Hepatocyte (in vitro differentiated cells): Measurements from ENCODE around the gene LDB1. TPM values are rescaled to one million over a fixed set of nuclear protein-coding genes. Genes with fewer than 3 reads are reported as not detected.

Experiments used
- DNase-seq: peaks from one replicate; pipeline ENCODE4 v3.0.0-alpha.2; 2016; ENCODE audit warnings: low spot score
- H2AFZ ChIP-seq: fragments of 200-600 bp; sonication (generic); 2 replicates; pipeline ENCODE4 v1.6.0; 2016; ENCODE audit warnings: antibody characterized with exemption, mild to moderate bottlenecking
- H3K27ac ChIP-seq: fragments of 200-600 bp; sonication (generic); 2 replicates; pipeline ENCODE4 v1.5.1; 2016; ENCODE audit warnings: mild to moderate bottlenecking
- H3K27me3 ChIP-seq: fragments of 200-600 bp; sonication (generic); 2 replicates; pipeline ENCODE4 v1.6.1; 2016
- H3K36me3 ChIP-seq: fragments of 200-600 bp; sonication (generic); replicated peaks from 2 replicates; pipeline ENCODE4 v1.5.1; 2016; ENCODE audit warnings: low read depth; ENCODE audit not compliant: insufficient read depth
- H3K4me1 ChIP-seq: fragments of 200-600 bp; sonication (generic); 2 replicates; pipeline ENCODE4 v1.5.1; 2016; ENCODE audit warnings: mild to moderate bottlenecking, moderate library complexity; ENCODE audit not compliant: insufficient read depth
- H3K4me2 ChIP-seq: fragments of 200-600 bp; sonication (generic); 2 replicates; pipeline ENCODE4 v1.6.0; 2016
- H3K4me3 ChIP-seq: fragments of 200-600 bp; sonication (generic); 2 replicates; pipeline ENCODE4 v1.5.1; 2016; ENCODE audit warnings: mild to moderate bottlenecking
- H3K79me2 ChIP-seq: fragments of 200-600 bp; sonication (generic); 2 replicates; pipeline ENCODE4 v1.6.0; 2017; ENCODE audit warnings: mild to moderate bottlenecking
- H3K9me2 ChIP-seq: fragments of 200-600 bp; sonication (generic); replicated peaks from 2 replicates; pipeline ENCODE4 v1.6.0; 2017; ENCODE audit warnings: mild to moderate bottlenecking; ENCODE audit not compliant: insufficient read depth
- H3K9me3 ChIP-seq: fragments of 200-600 bp; sonication (generic); 2 replicates; pipeline ENCODE4 v1.5.1; 2016; ENCODE audit warnings: low read depth, mild to moderate bottlenecking
- H4K20me1 ChIP-seq: fragments of 200-600 bp; sonication (generic); 2 replicates; pipeline ENCODE4 v1.6.0; 2016; ENCODE audit warnings: mild to moderate bottlenecking; ENCODE audit not compliant: insufficient read depth, poor library complexity, severe bottlenecking
- EZH2 ChIP-seq: fragments of 200-600 bp; sonication (generic); IDR thresholded peaks from 2 replicates; pipeline ENCODE4 v1.6.1; 2016; ENCODE audit warnings: antibody characterized with exemption, mild to moderate bottlenecking, borderline replicate concordance
- EZH2phosphoT487 ChIP-seq: fragments of 200-600 bp; sonication (generic); IDR thresholded peaks from one replicate; pipeline ENCODE4 v1.6.1; 2018; ENCODE audit warnings: antibody characterized with exemption, mild to moderate bottlenecking, low read depth, moderate library complexity; ENCODE audit not compliant: unreplicated experiment, severe bottlenecking
- WGBS: methylation state at CpG from one replicate; pipeline ENCODE4 v1.1.6; 2016; ENCODE audit warnings: low lambda C conversion rate; ENCODE audit errors: missing lambda C conversion rate; 5-methylcytosine and 5-hydroxymethylcytosine counted together
- polyA plus RNA-seq: library from polyadenylated mRNA; unstranded; fragments of >200 nt; fragmentation: Nextera tagmentation; extraction: Ambion mirVana; gene quantifications from 2 replicates; pipeline ENCODE4 v1.2.1, GENCODE V29; 2016
- total RNA-seq: library from RNA; depleted of rRNA; stranded (reverse); fragments of >200 nt; gene quantifications from 2 replicates; pipeline ENCODE4 v1.2.3, GENCODE V29; 2014
- TF ChIP-seq, protein P1 (sequence below): fragments of 200-600 bp; sonication (generic); IDR thresholded peaks from 2 replicates; pipeline ENCODE4 v1.5.1; 2016; ENCODE audit warnings: antibody characterized with exemption, mild to moderate bottlenecking; ENCODE audit not compliant: poor library complexity

LDB1 gene
- total and polyA plus RNA-seq, 2 experiments from 2014 or later: 28.2 to 46.3 TPM

GRCh38 chr10:102067091-102067916 is 52.9 kb downstream of the LDB1 start:
- Histone ChIP-seq H3K36me3 (no peaks in the 10 kb centered on the region), H3K27ac (no peak overlapping the region), H3K4me3 (no peak overlapping the region), H3K27me3 (no peaks in the 10 kb centered on the region), H4K20me1 (peaks cover 13% of the 10 kb centered on the region), H3K9me2 (no peaks in the 10 kb centered on the region), H3K9me3 (no peaks in the 10 kb centered on the region), H3K4me1 (peaks cover 18% of the 10 kb centered on the region), H3K79me2 (peaks cover 31% of the 10 kb centered on the region), H3K4me2 (peak overlapping the region; percentile 99), H2AFZ (no peak overlapping the region)
- TF ChIP-seq EZH2 (no peak), EZH2phosphoT487 (no peak)
- TF ChIP-seq, protein P1, sequence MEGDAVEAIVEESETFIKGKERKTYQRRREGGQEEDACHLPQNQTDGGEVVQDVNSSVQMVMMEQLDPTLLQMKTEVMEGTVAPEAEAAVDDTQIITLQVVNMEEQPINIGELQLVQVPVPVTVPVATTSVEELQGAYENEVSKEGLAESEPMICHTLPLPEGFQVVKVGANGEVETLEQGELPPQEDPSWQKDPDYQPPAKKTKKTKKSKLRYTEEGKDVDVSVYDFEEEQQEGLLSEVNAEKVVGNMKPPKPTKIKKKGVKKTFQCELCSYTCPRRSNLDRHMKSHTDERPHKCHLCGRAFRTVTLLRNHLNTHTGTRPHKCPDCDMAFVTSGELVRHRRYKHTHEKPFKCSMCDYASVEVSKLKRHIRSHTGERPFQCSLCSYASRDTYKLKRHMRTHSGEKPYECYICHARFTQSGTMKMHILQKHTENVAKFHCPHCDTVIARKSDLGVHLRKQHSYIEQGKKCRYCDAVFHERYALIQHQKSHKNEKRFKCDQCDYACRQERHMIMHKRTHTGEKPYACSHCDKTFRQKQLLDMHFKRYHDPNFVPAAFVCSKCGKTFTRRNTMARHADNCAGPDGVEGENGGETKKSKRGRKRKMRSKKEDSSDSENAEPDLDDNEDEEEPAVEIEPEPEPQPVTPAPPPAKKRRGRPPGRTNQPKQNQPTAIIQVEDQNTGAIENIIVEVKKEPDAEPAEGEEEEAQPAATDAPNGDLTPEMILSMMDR: no peak
- 94% methylated on average over 13 of the region's 18 CpGs for WGBS
- no peak for DNase-seq

DNA sequence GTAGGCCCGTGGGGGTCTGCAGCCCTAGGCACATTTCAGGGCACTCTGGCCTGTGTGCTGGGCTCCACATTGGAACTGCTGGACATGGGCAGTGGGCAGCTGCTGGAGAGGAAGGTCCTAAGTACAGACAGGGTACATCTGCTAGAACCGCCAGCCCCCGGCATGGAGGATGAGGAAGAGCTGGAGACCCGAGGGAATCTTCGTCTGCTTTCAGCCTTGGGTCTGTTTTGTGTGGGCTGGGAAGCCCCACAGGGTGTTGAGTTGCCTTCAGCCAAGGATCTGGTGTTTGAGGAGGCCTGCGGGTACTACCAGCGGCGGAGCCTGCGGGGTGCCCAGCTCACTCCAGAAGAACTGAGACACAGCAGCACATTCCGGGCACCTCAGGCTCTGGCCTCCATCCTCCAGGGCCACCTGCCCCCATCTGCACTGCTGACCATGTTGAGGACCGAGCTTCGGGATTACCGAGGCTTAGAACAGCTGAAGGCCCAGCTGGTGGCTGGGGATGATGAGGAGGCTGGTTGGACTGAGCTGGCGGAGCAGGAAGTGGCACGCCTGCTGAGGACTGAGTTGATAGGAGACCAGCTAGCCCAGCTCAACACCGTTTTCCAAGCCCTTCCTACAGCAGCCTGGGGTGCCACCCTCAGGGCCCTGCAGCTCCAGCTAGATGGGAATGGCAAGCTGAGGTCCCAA is 53.6 kb downstream of the LDB1 start:
- Histone ChIP-seq H3K4me3 (peak overlapping the region; percentile 80), H3K36me3 (no peaks in the 10 kb centered on the region), H3K9me2 (no peaks in the 10 kb centered on the region), H2AFZ (no peak overlapping the region), H4K20me1 (peaks cover 13% of the 10 kb centered on the region), H3K27ac (peak overlapping the region; percentile 91), H3K9me3 (no peaks in the 10 kb centered on the region), H3K27me3 (no peaks in the 10 kb centered on the region), H3K4me2 (peak overlapping the region; percentile 99), H3K4me1 (peaks cover 18% of the 10 kb centered on the region), H3K79me2 (peaks cover 31% of the 10 kb centered on the region)
- TF ChIP-seq, protein P1: no peak
- TF ChIP-seq EZH2 (no peak), EZH2phosphoT487 (no peak)
- DNase-seq: no peak
- WGBS: 91% methylated on average over 16 of the region's 16 CpGs

DNA sequence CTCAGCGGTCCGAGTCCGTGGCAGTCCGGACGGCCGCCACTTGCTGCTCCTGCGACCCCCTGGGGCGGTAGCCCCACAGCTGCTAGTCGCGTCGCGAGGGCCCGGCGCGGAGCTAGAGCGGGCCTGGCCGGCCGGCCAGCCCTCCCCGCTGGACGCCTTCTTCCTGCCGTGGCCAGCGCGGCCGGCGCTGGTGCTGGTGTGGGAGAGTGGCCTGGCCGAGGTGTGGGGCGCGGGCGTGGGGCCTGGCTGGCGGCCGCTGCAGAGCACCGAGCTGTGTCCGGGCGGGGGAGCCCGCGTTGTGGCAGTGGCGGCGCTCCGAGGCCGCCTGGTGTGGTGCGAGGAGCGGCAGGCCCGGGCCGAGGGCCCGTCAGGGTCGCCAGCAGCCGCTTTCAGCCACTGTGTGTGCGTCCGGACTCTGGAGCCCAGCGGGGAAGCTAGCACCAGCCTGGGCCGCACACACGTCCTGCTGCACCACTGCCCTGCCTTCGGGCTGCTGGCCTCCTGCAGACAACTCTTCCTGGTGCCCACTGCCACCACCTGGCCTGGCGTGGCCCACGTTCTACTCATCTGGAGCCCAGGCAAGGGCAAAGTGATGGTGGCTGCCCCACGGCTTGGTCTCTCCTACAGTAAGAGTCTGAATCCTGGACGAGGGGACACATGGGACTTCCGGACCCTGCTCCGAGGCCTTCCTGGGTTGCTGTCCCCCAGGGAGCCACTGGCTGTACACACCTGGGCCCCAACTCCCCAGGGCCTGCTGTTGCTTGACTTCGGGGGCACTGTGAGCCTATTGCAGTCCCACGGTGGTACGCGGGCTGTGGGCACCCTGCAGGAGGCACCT is 54.4 kb downstream of the LDB1 start:
- no peaks in the 10 kb centered on the region for H3K36me3 ChIP-seq
- H3K4me1 ChIP-seq: peaks cover 18% of the 10 kb centered on the region
- 10% methylated on average over 57 of the region's 63 CpGs for WGBS
- peak overlapping the region; percentile 91 for H3K27ac ChIP-seq
- peak; percentile 64 for DNase-seq
- no peaks in the 10 kb centered on the region for H3K9me3 ChIP-seq
- H2AFZ ChIP-seq: peak overlapping the region; percentile 69
- TF ChIP-seq, protein P1: no peak
- no peak for TF ChIP-seq EZH2phosphoT487
- peak overlapping the region; percentile 99 for H3K4me2 ChIP-seq
- no peaks in the 10 kb centered on the region for H3K27me3 ChIP-seq
- H3K79me2 ChIP-seq: peaks cover 31% of the 10 kb centered on the region
- H3K9me2 ChIP-seq: no peaks in the 10 kb centered on the region
- H3K4me3 ChIP-seq: peak overlapping the region; percentile 80
- H4K20me1 ChIP-seq: peaks cover 13% of the 10 kb centered on the region
